Central memory CD8-positive, alpha-beta T cell (primary cell): ENCODE measurements around the gene CD84.
"Not testable (repeated sequence)": the region's sequence is repeated elsewhere in the genome, so short reads cannot be mapped to it uniquely, and the experiment has no call there.

ENCODE experiments used
- ATAC-seq: fragments of 150-1000 bp; cut with Tn5 transposase; replicated peaks from 2 replicates; pipeline ENCODE4 v1.10.0; 2022; ENCODE audit warnings: mild to moderate bottlenecking, moderate FRiP score, moderate number of reproducible peaks; ENCODE audit not compliant: poor library complexity, severe bottlenecking; ENCODE audit errors: extremely low read depth
- DNase-seq, 2 donors: peaks; one replicate each; pipeline ENCODE4 v3.0.0; 2021; ENCODE audit warnings: low spot score in 2 of 2
- H3K27ac Mint-ChIP-seq: one replicate; pipeline ENCODE4 v1.8.0; 2022; ENCODE audit warnings: low read depth, mild to moderate bottlenecking, moderate library complexity, mixed read lengths
- H3K27me3 Mint-ChIP-seq: one replicate; pipeline ENCODE4 v1.8.0; 2022; ENCODE audit warnings: mixed read lengths
- H3K36me3 Mint-ChIP-seq: one replicate; pipeline ENCODE4 v1.8.0; 2022; ENCODE audit warnings: mild to moderate bottlenecking, moderate library complexity, mixed read lengths; ENCODE audit not compliant: insufficient read depth
- H3K4me1 Mint-ChIP-seq: one replicate; pipeline ENCODE4 v1.8.0; 2022; ENCODE audit warnings: mixed read lengths
- H3K4me3 Mint-ChIP-seq: one replicate; pipeline ENCODE4 v1.8.0; 2022; ENCODE audit warnings: mild to moderate bottlenecking, moderate library complexity, mixed read lengths
- H3K9me3 Mint-ChIP-seq: one replicate; pipeline ENCODE4 v1.8.0; 2022; ENCODE audit warnings: mixed read lengths

Gene CD84

DNA sequence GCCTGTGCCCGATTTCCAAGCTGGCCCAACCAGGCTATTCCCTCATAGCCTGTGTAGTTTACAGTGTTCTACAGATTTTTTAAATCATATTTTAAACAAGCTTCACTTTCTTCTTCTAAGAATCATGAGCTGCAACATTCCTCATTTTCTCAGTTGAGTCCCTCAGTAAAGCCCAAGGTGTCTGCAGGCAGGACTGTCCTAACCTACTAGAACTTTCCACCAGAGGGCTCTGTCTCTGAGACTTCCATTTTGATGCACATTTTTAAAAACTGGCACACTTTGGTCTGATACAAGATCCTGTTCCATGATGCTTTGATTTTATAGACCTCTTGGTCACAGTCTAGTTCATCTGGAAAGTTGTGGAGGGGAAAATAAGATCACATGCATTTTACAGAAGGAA is 34.6 kb downstream of the CD84 start:
- H3K9me3 Mint-ChIP-seq: no peaks in the 10 kb centered on the region
- DNase-seq (no peak), ATAC-seq (peak; percentile 25)
- peaks cover 37% of the 10 kb centered on the region for H3K36me3 Mint-ChIP-seq
- H3K27ac Mint-ChIP-seq: peak overlapping the region; percentile 36
- H3K4me3 Mint-ChIP-seq: no peak overlapping the region
- no peaks in the 10 kb centered on the region for H3K27me3 Mint-ChIP-seq
- H3K4me1 Mint-ChIP-seq: peaks cover 67% of the 10 kb centered on the region

GRCh38 chr1:160542303-160542945 is 36.9 kb downstream of the CD84 start:
- Mint-ChIP-seq H3K9me3 (no peaks in the 10 kb centered on the region), H3K36me3 (peaks cover 29% of the 10 kb centered on the region), H3K4me3 (no peak overlapping the region), H3K27ac (peak overlapping the region; percentile 94), H3K27me3 (no peaks in the 10 kb centered on the region), H3K4me1 (peaks cover 68% of the 10 kb centered on the region)
- no peak for ATAC-seq
- no peak for DNase-seq

- ATAC-seq (no peak), DNase-seq (no peak)
- Mint-ChIP-seq H3K4me3 (no peak overlapping the region), H3K27ac (peak overlapping the region; percentile 94), H3K9me3 (no peaks in the 10 kb centered on the region), H3K27me3 (no peaks in the 10 kb centered on the region), H3K36me3 (peaks cover 25% of the 10 kb centered on the region), H3K4me1 (peaks cover 65% of the 10 kb centered on the region)
Measured at GRCh38 chr1:160541622-160542302, 37.5 kb downstream of the CD84 start.

GRCh38 chr1:160540859-160541233 is 38.5 kb downstream of the CD84 start:
- Mint-ChIP-seq H3K4me1 (peaks cover 60% of the 10 kb centered on the region), H3K36me3 (peaks cover 18% of the 10 kb centered on the region), H3K9me3 (no peaks in the 10 kb centered on the region), H3K27me3 (no peaks in the 10 kb centered on the region), H3K27ac (peak overlapping the region; percentile 94), H3K4me3 (peak overlapping the region; percentile 60)
- DNase-seq (no peak), ATAC-seq (peak; percentile 33)

GRCh38 chr1:160539990-160540858 is 39.1 kb downstream of the CD84 start:
- peak; percentile 95 for ATAC-seq
- Mint-ChIP-seq H3K27ac (peak overlapping the region; percentile 94), H3K36me3 (peaks cover 17% of the 10 kb centered on the region), H3K9me3 (peaks cover under 1% of the 10 kb centered on the region), H3K4me3 (peak overlapping the region; percentile 60), H3K27me3 (no peaks in the 10 kb centered on the region), H3K4me1 (peaks cover 58% of the 10 kb centered on the region)
- DNase-seq: peak in 1 of 2 donors; percentile 60

- peak overlapping the region; percentile 60 for H3K4me3 Mint-ChIP-seq
- DNase-seq (no peak), ATAC-seq (no peak)
- H3K9me3 Mint-ChIP-seq: peaks cover 6% of the 10 kb centered on the region
- peaks cover 12% of the 10 kb centered on the region for H3K36me3 Mint-ChIP-seq
- H3K27me3 Mint-ChIP-seq: no peaks in the 10 kb centered on the region
- H3K4me1 Mint-ChIP-seq: peaks cover 52% of the 10 kb centered on the region
- H3K27ac Mint-ChIP-seq: peak overlapping the region; percentile 94
Measured at GRCh38 chr1:160539684-160539989, 39.7 kb downstream of the CD84 start.

- Mint-ChIP-seq H3K27ac (peak overlapping the region; percentile 94), H3K4me3 (peak overlapping the region; percentile 60), H3K9me3 (peaks cover 6% of the 10 kb centered on the region), H3K36me3 (peaks cover 12% of the 10 kb centered on the region), H3K27me3 (no peaks in the 10 kb centered on the region), H3K4me1 (peaks cover 47% of the 10 kb centered on the region)
- DNase-seq (no peak), ATAC-seq (no peak)
Measured at GRCh38 chr1:160538985-160539651, 40.2 kb downstream of the CD84 start.

GRCh38 chr1:160537714-160538665 is 41.3 kb downstream of the CD84 start:
- H3K4me1 Mint-ChIP-seq: peaks cover 44% of the 10 kb centered on the region

DNA sequence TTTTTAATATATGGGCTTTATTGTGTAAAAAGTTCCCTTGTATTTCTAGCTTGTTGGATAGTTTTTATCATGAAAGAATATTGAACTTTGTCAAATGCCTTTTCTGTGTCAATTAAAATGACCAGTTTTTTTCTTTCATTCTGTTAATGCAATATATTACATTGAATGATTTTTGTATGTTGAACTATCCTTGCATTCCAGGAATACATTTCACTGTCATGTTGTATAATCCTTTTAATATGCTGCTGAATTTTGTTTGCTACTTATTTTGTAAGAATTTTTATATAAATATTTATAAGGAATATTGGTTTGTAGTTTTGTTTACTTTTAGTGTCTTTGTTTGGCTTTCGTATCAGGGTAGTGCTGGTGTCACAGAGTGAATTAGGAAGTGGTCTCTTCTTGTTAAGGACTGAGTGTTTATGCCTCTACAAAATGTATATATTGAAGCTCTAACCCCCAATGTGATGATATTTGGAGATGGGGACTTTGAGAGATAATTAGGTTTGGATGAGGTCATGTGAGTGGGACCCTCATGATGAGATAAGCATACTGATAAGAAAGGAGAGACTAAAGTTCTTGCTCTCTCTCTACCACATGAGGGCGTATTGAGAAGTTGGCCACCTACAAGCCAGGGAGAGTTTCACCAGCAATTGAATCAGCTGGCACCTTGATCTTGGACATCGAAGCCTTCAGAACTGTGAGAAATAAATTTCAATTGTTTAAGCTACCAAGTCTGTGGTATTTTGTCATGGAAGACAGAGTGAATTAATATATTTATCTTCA is 44.3 kb downstream of the CD84 start:
- H3K27ac Mint-ChIP-seq: no peak overlapping the region
- H3K9me3 Mint-ChIP-seq: peaks cover 6% of the 10 kb centered on the region
- peaks cover 18% of the 10 kb centered on the region for H3K4me1 Mint-ChIP-seq
- ATAC-seq (no peak), DNase-seq (no peak)
- H3K27me3 Mint-ChIP-seq: no peaks in the 10 kb centered on the region
- H3K36me3 Mint-ChIP-seq: peaks cover 2% of the 10 kb centered on the region
- no peak overlapping the region for H3K4me3 Mint-ChIP-seq

More at GRCh38 chr1:160537714-160538665, 41.3 kb downstream of the CD84 start:
- Mint-ChIP-seq H3K9me3 (peaks cover 6% of the 10 kb centered on the region), H3K27me3 (no peaks in the 10 kb centered on the region), H3K4me3 (no peak overlapping the region), H3K27ac (peak overlapping the region; percentile 88), H3K36me3 (peaks cover 9% of the 10 kb centered on the region)
- DNase-seq: no peak
- no peak for ATAC-seq

DNA sequence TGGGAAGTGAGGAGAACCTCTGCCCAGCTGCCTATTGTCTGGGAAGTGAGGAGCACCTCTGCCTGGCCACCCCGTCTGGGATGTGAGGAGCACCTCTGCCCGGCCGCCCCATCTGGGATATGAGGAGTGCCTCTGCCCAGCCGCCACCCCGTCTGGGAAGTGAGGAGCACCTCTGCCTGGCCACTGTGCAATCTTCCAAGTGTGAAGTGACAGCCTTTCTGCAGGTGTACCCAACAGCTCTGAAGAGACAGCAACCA is 46.8 kb downstream of the CD84 start:
- not testable (repeated sequence) for H3K36me3 Mint-ChIP-seq, ATAC-seq, H3K27ac Mint-ChIP-seq, H3K4me3 Mint-ChIP-seq, DNase-seq, H3K27me3 Mint-ChIP-seq
- H3K9me3 Mint-ChIP-seq: peaks cover 16% of the 10 kb centered on the region
- H3K4me1 Mint-ChIP-seq: peaks cover 26% of the 10 kb centered on the region

DNA sequence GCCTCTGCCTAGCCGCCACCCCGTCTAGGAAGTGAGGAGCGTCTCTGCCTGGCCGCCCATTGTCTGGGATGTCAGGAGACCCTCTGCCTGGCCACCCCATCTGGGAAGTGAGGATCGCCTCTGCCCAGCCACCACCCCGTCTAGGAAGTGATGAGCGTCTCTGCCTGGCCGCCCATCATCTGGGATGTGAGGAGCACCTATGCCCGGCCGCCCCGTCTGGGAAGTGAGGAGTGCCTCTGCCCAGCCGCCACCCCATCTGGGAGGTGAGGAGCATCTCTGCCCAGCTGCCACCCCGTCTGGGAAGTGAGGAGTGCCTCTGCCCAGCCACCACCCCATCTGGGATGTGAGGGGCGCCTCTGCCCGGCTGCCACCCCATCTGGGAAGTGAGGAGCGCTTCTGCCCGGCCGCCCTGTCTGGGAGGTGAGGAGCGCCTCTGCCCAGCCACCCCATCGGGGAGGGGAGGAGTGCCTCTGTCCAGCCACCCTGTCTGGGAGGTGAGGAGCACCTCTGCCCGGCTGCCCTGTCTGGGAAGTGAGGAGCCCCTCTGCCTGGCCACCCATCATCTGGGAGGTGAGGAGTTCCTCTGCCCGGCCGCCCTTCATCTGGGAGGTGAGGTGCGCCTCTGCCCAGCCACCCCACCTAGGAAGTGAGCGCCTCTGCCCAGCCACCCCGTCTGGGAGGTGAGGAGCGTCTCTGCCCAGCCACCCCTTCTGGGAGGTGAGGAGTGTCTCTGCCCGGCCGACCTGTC is 47.3 kb downstream of the CD84 start:
- ATAC-seq, H3K27me3 Mint-ChIP-seq, DNase-seq, H3K4me3 Mint-ChIP-seq, H3K36me3 Mint-ChIP-seq: not testable (repeated sequence)
- Mint-ChIP-seq H3K9me3 (peaks cover 18% of the 10 kb centered on the region), H3K4me1 (peaks cover 30% of the 10 kb centered on the region), H3K27ac (peak overlapping the region; percentile 70)
